GM12801 (cell line): ENCODE measurements around the gene KIF26A.

Experiments
- CTCF ChIP-seq: IDR thresholded peaks from one replicate; pipeline ENCODE4 v1.5.1; 2011; ENCODE audit warnings: control low read depth; ENCODE audit not compliant: insufficient read length; ENCODE audit errors: extremely low read depth

Gene KIF26A

GRCh38 chr14:104137297-104138097 lies 890 bp upstream of the KIF26A start:
- no peak for TF ChIP-seq CTCF

GRCh38 chr14:104138718-104139459 lies 502 bp downstream of the KIF26A start:
- no peak for TF ChIP-seq CTCF

- no peak for TF ChIP-seq CTCF
Measured at GRCh38 chr14:104139460-104140212, 1.2 kb downstream of the KIF26A start.

GRCh38 chr14:104140213-104140462 lies 1.8 kb downstream of the KIF26A start:
- no peak for TF ChIP-seq CTCF

- TF ChIP-seq CTCF: no peak
Measured at GRCh38 chr14:104140463-104141331, 2.3 kb downstream of the KIF26A start.

GRCh38 chr14:104141621-104142091 lies 3.3 kb downstream of the KIF26A start:
- no peak for TF ChIP-seq CTCF
